Measurements from ENCODE around the gene PLA2R1.

PLA2R1 gene

DNA sequence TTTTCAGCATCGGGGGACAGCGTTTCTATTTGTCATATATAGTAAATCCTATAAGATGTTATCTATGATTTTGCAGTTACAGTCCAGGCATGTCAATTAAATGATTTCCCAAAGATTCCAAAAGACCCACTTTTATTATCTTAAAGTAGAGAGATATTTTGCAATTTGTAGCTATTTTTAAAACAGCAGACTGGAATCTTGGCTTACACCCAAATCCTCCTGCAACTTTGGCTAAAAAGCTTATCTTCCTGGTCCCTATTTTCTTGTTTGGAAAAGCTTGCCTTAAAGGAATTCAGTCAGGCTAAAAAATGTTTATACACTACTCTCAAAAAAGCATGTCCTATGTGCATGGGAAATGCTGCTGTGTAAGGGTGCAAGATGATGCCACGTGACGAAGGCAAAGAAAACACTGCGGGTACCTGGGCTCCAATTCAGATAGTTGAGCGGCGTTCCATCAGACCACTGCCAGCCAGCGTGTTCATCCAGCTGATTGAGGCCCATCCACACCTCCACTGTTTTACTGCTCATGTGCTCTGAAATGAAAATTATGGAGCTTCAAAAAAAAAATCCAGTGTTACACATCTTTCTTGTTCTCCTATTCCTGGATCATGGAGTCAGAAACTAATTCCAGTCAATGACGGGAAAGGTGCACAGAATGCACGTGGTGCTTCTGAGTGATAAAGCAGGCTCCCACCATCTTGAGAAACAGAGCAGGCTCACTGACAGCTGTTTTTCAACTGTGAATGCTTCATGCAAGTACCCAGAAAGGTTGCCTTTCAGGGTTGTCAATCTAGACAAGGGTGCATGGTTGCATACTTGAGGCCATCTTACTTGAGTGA lies 33.8 kb downstream of the PLA2R1 start:
- DNase-seq, result no peak

DNA sequence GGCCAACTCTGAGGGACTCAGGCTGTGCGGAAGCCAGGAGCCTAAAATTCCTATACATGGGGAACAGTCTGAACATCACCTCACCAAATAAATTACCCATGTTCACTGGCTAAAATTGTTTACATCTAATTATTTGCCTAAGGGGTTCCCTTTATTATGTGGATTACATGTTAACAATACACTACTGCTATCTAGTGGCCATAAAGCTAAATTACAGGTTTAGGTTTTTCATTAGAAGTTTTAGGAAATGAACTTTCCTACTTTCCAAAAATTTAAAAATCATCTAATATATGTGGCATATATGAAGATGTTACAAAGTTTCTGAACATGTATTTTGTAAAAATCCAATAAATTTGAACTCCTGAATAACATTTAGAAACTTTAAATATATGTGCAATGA lies 40.3 kb downstream of the PLA2R1 start:
- peak; percentile 38 for DNase-seq

GRCh38 chr2:160019374-160020090 lies 42.9 kb downstream of the PLA2R1 start:
- DNase-seq, result no peak

GRCh38 chr2:160015746-160016145 lies 46.7 kb downstream of the PLA2R1 start:
- DNase-seq, result no peak

- DNase-seq, result no peak
Measured at GRCh38 chr2:160014227-160014626, 48.2 kb downstream of the PLA2R1 start.

- no peak for DNase-seq
Measured at GRCh38 chr2:160010361-160011145, 51.9 kb downstream of the PLA2R1 start.

DNA sequence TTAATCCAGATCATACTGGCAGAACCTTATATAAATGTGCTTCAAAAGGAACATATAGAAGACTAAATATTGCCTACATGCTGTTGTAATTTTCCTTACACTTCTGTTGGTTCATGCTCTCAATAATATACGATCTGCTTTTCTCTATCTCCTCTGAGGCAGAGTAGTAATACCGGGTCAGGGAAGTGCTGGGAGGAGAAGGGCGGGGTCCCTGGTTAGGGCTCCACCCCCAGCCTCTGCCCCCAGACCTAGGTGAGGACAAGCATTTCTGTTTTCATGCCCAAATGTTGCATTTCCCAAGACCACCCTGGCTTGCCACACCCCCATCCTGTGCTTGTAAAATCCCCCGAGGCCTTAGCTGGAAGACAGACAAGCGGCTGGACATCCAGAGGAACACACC lies 55.3 kb downstream of the PLA2R1 start:
- no peak for DNase-seq

GRCh38 chr2:160006475-160006874 lies 55.9 kb downstream of the PLA2R1 start:
- no peak for DNase-seq

- no peak for DNase-seq
Measured at GRCh38 chr2:160005908-160006307, 56.5 kb downstream of the PLA2R1 start.

DNA sequence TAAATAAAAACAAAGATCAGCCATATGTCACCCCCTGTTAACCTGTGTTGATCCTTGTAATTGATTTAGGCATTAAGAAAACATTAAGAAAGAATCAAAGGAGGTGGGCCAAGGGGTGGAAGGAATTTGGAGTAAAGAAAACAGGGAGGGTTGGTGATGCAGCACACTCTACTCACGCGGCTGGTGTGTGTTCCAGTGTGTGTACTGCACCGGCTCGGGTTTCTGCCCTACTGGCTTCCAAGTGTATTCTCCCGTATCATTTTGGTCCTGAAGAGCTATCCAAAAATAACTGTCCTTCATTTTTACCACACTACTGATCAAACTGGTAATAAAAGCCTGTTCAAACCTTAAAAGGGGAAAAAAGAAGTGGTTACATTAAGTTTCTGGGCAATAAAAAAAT lies 56.9 kb downstream of the PLA2R1 start:
- no peak for DNase-seq

DNA sequence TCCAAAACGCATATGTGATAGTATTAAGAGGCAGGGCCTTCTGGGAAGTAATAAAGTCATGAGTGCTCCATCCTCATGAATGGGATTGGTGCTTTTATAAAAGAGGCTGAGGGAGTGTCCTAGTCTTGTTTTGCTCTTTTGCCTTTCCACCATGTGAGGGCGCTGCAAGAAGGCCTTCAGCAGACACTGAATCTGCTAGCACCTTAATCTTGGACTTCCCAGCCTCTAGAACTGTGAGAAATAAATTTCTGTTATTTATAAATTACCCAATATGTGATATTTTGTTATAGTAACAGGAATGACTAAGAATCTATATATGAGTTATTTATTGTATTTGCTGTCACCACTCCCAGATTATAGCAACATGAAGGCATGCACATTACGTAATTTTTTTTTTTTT lies 63.5 kb downstream of the PLA2R1 start:
- peak; percentile 31 for DNase-seq

GRCh38 chr2:159998243-159998642 lies 64.2 kb downstream of the PLA2R1 start:
- DNase-seq, result no peak

GRCh38 chr2:159996792-159997546 lies 65.4 kb downstream of the PLA2R1 start:
- no peak for DNase-seq

DNA sequence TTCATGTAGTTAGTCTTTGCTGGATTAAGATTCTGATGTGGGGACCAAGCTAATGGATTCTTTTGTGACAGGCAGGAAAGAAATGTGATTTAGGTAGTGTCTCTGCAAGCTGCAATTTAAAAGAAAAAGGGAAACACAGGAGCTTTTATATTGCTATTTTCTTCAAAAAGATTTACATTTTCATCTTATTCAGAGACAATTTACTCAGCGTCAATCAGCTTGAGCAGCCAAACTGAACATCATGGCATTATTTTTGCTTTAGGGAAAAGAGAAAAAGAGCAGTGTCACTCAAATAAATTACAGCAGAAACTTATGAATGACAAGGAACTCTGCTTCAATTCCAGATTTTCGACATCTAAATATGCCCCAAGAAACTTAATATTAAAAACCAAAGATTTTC lies 67.4 kb downstream of the PLA2R1 start:
- DNase-seq, result no peak

DNA sequence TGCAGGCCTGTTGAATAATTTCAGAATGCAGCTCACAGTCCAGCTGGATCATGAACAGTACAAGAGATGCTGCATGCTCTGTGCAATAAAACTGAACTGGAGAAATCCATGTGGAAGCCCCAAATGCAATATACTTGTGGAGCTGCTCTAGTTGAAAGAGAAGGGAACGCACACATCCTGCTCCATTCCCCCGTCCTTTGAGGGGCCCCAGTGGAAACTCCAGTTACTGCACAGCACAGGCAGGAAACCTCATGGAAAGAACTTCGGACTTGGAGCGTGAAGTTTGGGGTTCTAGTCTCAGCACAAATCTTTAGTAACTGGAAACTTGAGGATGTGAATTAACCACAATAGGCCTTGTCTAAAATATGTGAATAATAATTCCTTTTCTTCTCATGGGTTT lies 73.2 kb downstream of the PLA2R1 start:
- no peak for DNase-seq

GRCh38 chr2:159988412-159988970 lies 73.9 kb downstream of the PLA2R1 start:
- DNase-seq, result no peak

DNA sequence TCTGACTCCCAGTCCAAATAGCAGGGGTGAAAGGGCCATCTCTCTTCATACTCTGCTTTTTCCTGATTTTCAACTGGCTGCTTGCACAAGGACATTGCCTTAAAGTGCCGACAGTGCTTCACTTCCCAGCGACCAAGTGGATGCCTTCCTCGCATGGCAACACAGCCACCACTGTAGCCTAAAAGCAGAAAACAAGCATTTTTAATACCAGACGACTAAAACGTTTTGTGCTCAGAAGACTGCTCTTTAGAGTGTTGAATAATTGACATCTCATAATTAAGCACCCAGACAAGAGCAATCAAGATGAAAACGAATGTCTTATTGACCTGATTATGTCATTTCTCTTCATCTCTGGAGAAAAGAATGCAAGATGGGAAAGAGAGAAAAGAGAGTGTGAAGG lies 75.2 kb downstream of the PLA2R1 start:
- no peak for DNase-seq

DNA sequence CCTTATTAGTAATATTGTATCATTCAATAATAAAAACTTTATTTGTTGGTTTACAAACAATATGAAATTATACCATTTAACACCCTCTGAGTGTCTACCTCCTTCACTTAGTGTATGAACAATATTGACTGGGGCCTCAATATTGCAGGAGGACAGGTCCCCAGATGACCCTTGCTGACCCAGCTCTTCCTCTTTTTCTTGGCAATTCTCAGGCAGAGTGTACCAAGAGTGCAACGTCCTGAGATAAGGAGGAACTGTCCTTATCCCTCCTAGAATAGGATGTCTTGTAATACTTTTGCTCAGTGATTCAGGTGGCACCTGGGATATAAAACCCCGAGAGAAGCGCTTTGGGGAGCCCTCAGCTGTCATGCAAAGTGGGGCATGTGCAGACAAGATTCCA lies 76.8 kb downstream of the PLA2R1 start:
- DNase-seq, result no peak

GRCh38 chr2:159984034-159984433 lies 78.4 kb downstream of the PLA2R1 start:
- DNase-seq, result no peak

DNA sequence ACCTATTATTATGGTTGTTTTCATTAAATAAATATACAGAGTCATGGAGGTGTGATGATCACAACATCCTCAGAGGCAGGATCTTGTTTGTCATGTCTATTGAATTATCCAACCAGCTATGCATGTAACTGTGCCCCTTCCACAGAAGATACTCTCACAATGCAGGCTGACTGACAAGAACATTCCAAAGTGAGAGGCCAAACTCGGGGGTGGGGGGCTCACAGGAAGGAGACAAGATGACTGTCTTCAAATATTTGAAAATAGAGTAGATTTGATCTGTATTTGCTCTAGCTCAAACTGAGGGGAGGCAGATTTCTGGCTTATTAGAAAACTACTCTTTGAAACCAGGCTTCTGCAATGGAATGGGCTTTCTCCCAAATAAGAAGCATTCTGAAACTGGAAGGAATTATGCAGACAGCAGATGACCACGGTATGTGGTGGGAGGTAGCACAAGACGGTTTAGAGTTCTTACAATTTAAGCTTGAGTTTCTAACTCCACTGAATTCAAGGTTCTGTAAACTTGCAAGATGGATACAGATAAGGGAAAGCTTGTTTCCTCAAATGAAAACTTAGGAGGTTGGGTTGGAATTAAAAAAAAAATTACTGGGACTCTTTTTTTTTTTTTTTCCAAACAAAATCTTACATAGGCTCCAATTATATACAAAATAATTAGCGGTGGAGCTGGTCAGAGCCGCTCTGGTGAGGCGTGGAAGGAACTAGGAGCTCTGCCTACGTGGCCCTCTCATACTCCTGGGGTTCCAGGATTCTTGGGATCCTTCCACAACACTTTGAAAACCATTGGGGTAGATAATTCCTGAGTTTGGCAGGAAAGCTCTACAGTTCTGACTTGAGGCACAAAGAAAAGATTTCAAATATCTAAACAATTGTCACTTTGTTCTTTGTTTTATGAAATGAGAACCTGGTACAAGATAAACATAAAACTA lies 79.3 kb downstream of the PLA2R1 start:
- peak; percentile 52 for DNase-seq

DNA sequence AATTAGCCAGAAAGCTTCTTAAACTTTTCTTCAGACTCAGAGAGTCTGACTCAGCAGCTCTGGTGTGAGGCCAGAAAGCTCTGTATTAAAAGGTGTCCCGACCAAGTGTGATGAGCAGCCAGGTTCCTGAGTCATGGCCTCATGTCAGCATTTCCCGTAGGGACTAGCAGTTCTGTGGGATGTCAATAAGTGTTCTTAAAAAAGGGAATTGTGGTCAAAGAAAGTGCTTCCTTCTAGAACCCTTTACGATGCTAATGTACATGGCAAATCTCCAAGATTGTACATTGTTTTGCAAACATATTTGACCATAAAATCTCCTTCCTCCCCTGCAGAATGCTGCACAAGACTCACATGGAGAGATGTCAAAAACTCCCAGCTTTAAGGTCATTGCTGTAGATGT lies 80.1 kb downstream of the PLA2R1 start:
- DNase-seq, result peak; percentile 58

Measured in suppressor macrophage treated with lipopolysaccharide for 4 hours (primary cell).